Psoas muscle (tissue), 8 donors: ENCODE results near the gene MAML3. TPM values are rescaled to one million over a fixed set of nuclear protein-coding genes. Genes with fewer than 3 reads are reported as not detected.

Experiments
- ATAC-seq, 4 donors: fragments of 200-7000 bp; cut with Tn5 transposase; one replicate each; pipeline ENCODE4 v1.9.1; 2020; ENCODE audit warnings: moderate library complexity in 3 of 4, mild to moderate bottlenecking in 2 of 4
- DNase-seq, 2 donors: peaks; one replicate each; pipeline ENCODE4 v3.0.0-alpha.2; 2020
- H3K27ac ChIP-seq: fragments of 200-600 bp; one replicate; pipeline ENCODE4 v1.8.0; 2022
- H3K27me3 ChIP-seq, 3 donors: fragments of 200-600 bp in 1 of 3; one replicate each; pipeline versions ENCODE4 v1.6.1 to v1.8.0; 2013 to 2022; ENCODE audit warnings: low read length in 2 of 3, mild to moderate bottlenecking in 2 of 3, moderate library complexity in 1 of 3; ENCODE audit not compliant: insufficient read depth in 3 of 3
- H3K36me3 ChIP-seq, 2 donors: fragments of 200-600 bp in 1 of 2; one replicate each; pipeline versions ENCODE4 v1.6.1 to v1.8.0; 2013 to 2022; ENCODE audit warnings: low read depth in 1 of 2, mild to moderate bottlenecking in 1 of 2, moderate library complexity in 1 of 2; ENCODE audit not compliant: insufficient read depth in 1 of 2
- H3K4me1 ChIP-seq: fragments of 200-600 bp; one replicate; pipeline ENCODE4 v1.8.0; 2022
- H3K4me3 ChIP-seq: fragments of 200-600 bp; one replicate; pipeline ENCODE4 v1.8.0; 2022; ENCODE audit warnings: mild to moderate bottlenecking
- H3K9me3 ChIP-seq: fragments of 200-600 bp; one replicate; pipeline ENCODE4 v1.8.0; 2022
- WGBS, 3 donors: extraction: QIAGEN DNeasy Blood & Tissue Kit; methylation state at CpG; one replicate each; pipeline versions ENCODE4 v1.1.6 to v1.1.7; 2013; 5-methylcytosine and 5-hydroxymethylcytosine counted together
- intact Hi-C, 2 donors: fragments of 100-400 bp; cut with DNase I; formaldehyde crosslinking; loops; one replicate each; pipeline versions ENCODE4 v1.11.0 to v1.14.2; 2022
- polyA plus RNA-seq, 3 donors: library from polyadenylated mRNA; stranded (reverse); fragments of 200-250 nt; gene quantifications; one replicate each; pipeline ENCODE4 v1.2.3, GENCODE V29; 2013
- total RNA-seq, 4 donors: library from RNA; stranded (reverse); fragmentation: NEBNext Ultra II Directional in 2 of 4; extraction: Animal tissue kit (Norgen Biotek cat#: 25700) in 2 of 4; gene quantifications; one replicate each; pipeline versions ENCODE4 v1.2.1 to v1.2.4, GENCODE V29; 2021 to 2023
- TF ChIP-seq, protein P1 (sequence below): fragments of 200-600 bp; IDR thresholded peaks from one replicate; pipeline ENCODE4 v1.8.0; 2022; ENCODE audit warnings: antibody characterized with exemption
- donor health status: healthy with polysubstance abuse.
- donor health status: DM: no; HTN: no; CAD: no; lungs with moderate emphysema.
- donor health status: Bipolar disorder and iron deficiency.
- donor health status: healthy.
- donor health status: DM: yes; HTN: yes; CAD: no.
- donor health status: DM: no; HTN: no; CAD: no.
- donor health status: DM: no; HTN: no; CAD: no.
- donor health status: DM: yes; HTN: yes; CAD: no.

The MAML3 gene
- total and polyA plus RNA-seq, 7 donors: 0.43 to 2.7 (median 0.74) TPM

- Histone ChIP-seq H3K4me3 (no peak overlapping the region), H3K4me1 (peaks cover 65% of the 10 kb centered on the region), H3K27ac (peak overlapping the region; percentile 48), H3K36me3 (no peaks in the 10 kb centered on the region), H3K9me3 (no peaks in the 10 kb centered on the region), H3K27me3 (no peaks in the 10 kb centered on the region)
- TF ChIP-seq, protein P1, sequence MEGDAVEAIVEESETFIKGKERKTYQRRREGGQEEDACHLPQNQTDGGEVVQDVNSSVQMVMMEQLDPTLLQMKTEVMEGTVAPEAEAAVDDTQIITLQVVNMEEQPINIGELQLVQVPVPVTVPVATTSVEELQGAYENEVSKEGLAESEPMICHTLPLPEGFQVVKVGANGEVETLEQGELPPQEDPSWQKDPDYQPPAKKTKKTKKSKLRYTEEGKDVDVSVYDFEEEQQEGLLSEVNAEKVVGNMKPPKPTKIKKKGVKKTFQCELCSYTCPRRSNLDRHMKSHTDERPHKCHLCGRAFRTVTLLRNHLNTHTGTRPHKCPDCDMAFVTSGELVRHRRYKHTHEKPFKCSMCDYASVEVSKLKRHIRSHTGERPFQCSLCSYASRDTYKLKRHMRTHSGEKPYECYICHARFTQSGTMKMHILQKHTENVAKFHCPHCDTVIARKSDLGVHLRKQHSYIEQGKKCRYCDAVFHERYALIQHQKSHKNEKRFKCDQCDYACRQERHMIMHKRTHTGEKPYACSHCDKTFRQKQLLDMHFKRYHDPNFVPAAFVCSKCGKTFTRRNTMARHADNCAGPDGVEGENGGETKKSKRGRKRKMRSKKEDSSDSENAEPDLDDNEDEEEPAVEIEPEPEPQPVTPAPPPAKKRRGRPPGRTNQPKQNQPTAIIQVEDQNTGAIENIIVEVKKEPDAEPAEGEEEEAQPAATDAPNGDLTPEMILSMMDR: no peak
- DNase-seq: no peak
- peak; percentile 54 to 90 (median 68) for ATAC-seq
- intact Hi-C loops: no loop called here
- 40 to 62% (median 45%) methylated on average over 6 of the region's 6 CpGs for WGBS, 3 donors
Measured at GRCh38 chr4:139767168-139767567, 386.8 kb downstream of the MAML3 start.

GRCh38 chr4:139764686-139765310 lies 389.2 kb downstream of the MAML3 start:
- no peaks in the 10 kb centered on the region for H3K27me3 ChIP-seq
- H3K27ac ChIP-seq: peak overlapping the region; percentile 87
- no peaks in the 10 kb centered on the region for H3K36me3 ChIP-seq
- intact Hi-C loops: no loop called here
- peak overlapping the region; percentile 51 for H3K4me3 ChIP-seq
- peaks cover 63% of the 10 kb centered on the region for H3K4me1 ChIP-seq
- TF ChIP-seq, protein P1: no peak
- WGBS, 3 donors: 59 to 66% (median 62%) methylated on average over 9 of the region's 9 CpGs
- DNase-seq: no peak
- no peak for ATAC-seq
- no peaks in the 10 kb centered on the region for H3K9me3 ChIP-seq

GRCh38 chr4:139764182-139764581 lies 389.8 kb downstream of the MAML3 start:
- Histone ChIP-seq H3K36me3 (no peaks in the 10 kb centered on the region), H3K9me3 (no peaks in the 10 kb centered on the region), H3K4me3 (peak overlapping the region; percentile 51), H3K27me3 (no peaks in the 10 kb centered on the region), H3K27ac (peak overlapping the region; percentile 87), H3K4me1 (peaks cover 59% of the 10 kb centered on the region)
- intact Hi-C loops: no loop called here
- no peak for DNase-seq
- peak in 2 of 4 donors; percentile 48 to 53 for ATAC-seq
- whole genome bisulfite sequencing, 3 donors: 13 to 21% (median 13%) methylated on average over 8 of the region's 8 CpGs
- TF ChIP-seq, protein P1: no peak

- TF ChIP-seq, protein P1: no peak
- ATAC-seq: peak; percentile 29 to 86 (median 78)
Measured at GRCh38 chr4:139763672-139764071, 390.3 kb downstream of the MAML3 start.

DNA sequence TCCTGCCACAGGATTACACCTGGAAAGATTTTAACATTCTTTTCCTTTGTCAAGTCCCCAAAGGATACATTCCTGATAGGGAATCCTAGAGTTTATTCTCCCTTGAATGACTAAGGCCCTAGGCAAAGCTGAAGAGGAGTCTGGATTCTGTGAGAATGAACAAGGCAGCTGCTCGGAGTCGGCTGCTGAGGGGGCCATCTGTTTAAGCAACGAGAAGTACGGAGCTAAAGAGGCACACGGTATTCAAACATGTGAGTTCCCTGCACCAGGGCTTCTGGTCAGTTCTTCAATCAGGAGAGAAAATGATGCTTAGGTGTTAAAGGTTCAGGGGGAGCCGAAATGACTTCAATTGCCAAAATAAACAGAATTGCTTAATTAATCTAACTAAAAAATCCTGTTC lies 390.8 kb downstream of the MAML3 start:
- intact Hi-C loops: loop anchor here in 1 of 2 donors (2.0 kb wide), 1 partner anchor 22 kb away; no protein-coding TSS in a partner anchor
- WGBS, 3 donors: 22 to 27% (median 22%) methylated on average over 6 of the region's 6 CpGs
- Histone ChIP-seq H3K36me3 (no peaks in the 10 kb centered on the region), H3K9me3 (no peaks in the 10 kb centered on the region), H3K4me1 (peaks cover 58% of the 10 kb centered on the region), H3K27me3 (no peaks in the 10 kb centered on the region), H3K4me3 (peak overlapping the region; percentile 51), H3K27ac (peak overlapping the region; percentile 87)
- peak in 2 of 4 donors; percentile 15 to 21 for ATAC-seq
- no peak for DNase-seq
- TF ChIP-seq, protein P1: no peak

More at GRCh38 chr4:139763672-139764071, 390.3 kb downstream of the MAML3 start:
- WGBS, 3 donors: 9 to 16% (median 11%) methylated on average over 2 of the region's 2 CpGs
- no peaks in the 10 kb centered on the region for H3K27me3 ChIP-seq
- no peaks in the 10 kb centered on the region for H3K36me3 ChIP-seq
- H3K4me3 ChIP-seq: peak overlapping the region; percentile 51
- H3K27ac ChIP-seq: peak overlapping the region; percentile 87
- intact Hi-C loops: loop anchor here in 1 of 2 donors (2.0 kb wide), 1 partner anchor 23 kb away; no protein-coding TSS in a partner anchor
- no peak for DNase-seq
- H3K4me1 ChIP-seq: peaks cover 58% of the 10 kb centered on the region
- no peaks in the 10 kb centered on the region for H3K9me3 ChIP-seq
